H9 (cell line): ENCODE measurements around the gene STRADA. TPM values are rescaled to one million over a fixed set of nuclear protein-coding genes. Genes with fewer than 3 reads are reported as not detected.

Experiments used
- DNase-seq: peaks from one replicate; pipeline ENCODE4 v3.0.0-alpha.2; 2017
- H2AFZ ChIP-seq: one replicate; pipeline ENCODE4 v1.6.1; 2013; ENCODE audit warnings: mild to moderate bottlenecking, low read length, control low read depth, moderate library complexity
- H2AK5ac ChIP-seq: 2 replicates; pipeline ENCODE4 v1.6.1; 2013; ENCODE audit warnings: low read length, control low read depth, mixed read lengths; ENCODE audit not compliant: insufficient read length
- H2BK120ac ChIP-seq: one replicate; pipeline ENCODE4 v1.6.1; 2013; ENCODE audit warnings: low read depth, mild to moderate bottlenecking, low read length, control low read depth, inconsistent platforms; ENCODE audit not compliant: poor library complexity, severe bottlenecking
- H2BK12ac ChIP-seq: 2 replicates; pipeline ENCODE4 v1.6.1; 2013; ENCODE audit warnings: low read length, control low read depth, mixed read lengths, low read depth; ENCODE audit not compliant: insufficient read length
- H2BK15ac ChIP-seq: 2 replicates; pipeline ENCODE4 v1.6.1; 2013; ENCODE audit warnings: low read depth, low read length, control low read depth
- H2BK20ac ChIP-seq: one replicate; pipeline ENCODE4 v1.6.1; 2013; ENCODE audit warnings: low read depth, mild to moderate bottlenecking, low read length, control low read depth, inconsistent platforms; ENCODE audit not compliant: poor library complexity, severe bottlenecking
- H2BK5ac ChIP-seq: 2 replicates; pipeline ENCODE4 v1.6.1; 2013; ENCODE audit warnings: low read length, control low read depth, mixed read lengths; ENCODE audit not compliant: insufficient read length
- H3K14ac ChIP-seq: 2 replicates; pipeline ENCODE4 v1.6.1; 2013; ENCODE audit warnings: low read length, control low read depth; ENCODE audit not compliant: insufficient read depth
- H3K18ac ChIP-seq: 2 replicates; pipeline ENCODE4 v1.6.1; 2013; ENCODE audit warnings: low read depth, mild to moderate bottlenecking, mixed read lengths, low read length, control low read depth; ENCODE audit not compliant: insufficient read length
- H3K23ac ChIP-seq: 2 replicates; pipeline ENCODE4 v1.6.1; 2013; ENCODE audit warnings: low read length, control low read depth, mixed read lengths, low read depth; ENCODE audit not compliant: insufficient read length
- H3K23me2 ChIP-seq: 2 replicates; pipeline ENCODE4 v1.6.1; 2013; ENCODE audit warnings: low read depth, mild to moderate bottlenecking, mixed read lengths, low read length, control low read depth; ENCODE audit not compliant: insufficient read length, poor library complexity, severe bottlenecking
- H3K27ac ChIP-seq: 2 replicates; pipeline ENCODE4 v1.5.1; 2013; ENCODE audit warnings: low read length, control low read depth, mixed read lengths, low read depth; ENCODE audit not compliant: insufficient read length
- H3K27me3 ChIP-seq: 2 replicates; pipeline ENCODE4 v1.6.1; 2013; ENCODE audit warnings: low read length, control low read depth, inconsistent platforms; ENCODE audit not compliant: insufficient read depth
- H3K4ac ChIP-seq: 2 replicates; pipeline ENCODE4 v1.6.1; 2013; ENCODE audit warnings: low read depth, mild to moderate bottlenecking, control low read depth, inconsistent platforms, low read length, moderate library complexity
- H3K4me1 ChIP-seq: 2 replicates; pipeline ENCODE4 v1.6.1; 2013; ENCODE audit warnings: low read length, control low read depth, inconsistent platforms; ENCODE audit not compliant: insufficient read depth
- H3K4me2 ChIP-seq: 2 replicates; pipeline ENCODE4 v1.6.1; 2013; ENCODE audit warnings: low read length, control low read depth, mixed read lengths; ENCODE audit not compliant: insufficient read length, insufficient read depth
- H3K56ac ChIP-seq: 2 replicates; pipeline ENCODE4 v1.6.1; 2013; ENCODE audit warnings: low read depth, mild to moderate bottlenecking, mixed read lengths, low read length, control low read depth; ENCODE audit not compliant: insufficient read length
- H3K79me1 ChIP-seq: 2 replicates; pipeline ENCODE4 v1.6.1; 2013; ENCODE audit warnings: low read depth, mild to moderate bottlenecking, moderate library complexity, low read length, control low read depth, inconsistent platforms; ENCODE audit not compliant: insufficient read depth, poor library complexity, severe bottlenecking
- H3K79me2 ChIP-seq: 2 replicates; pipeline ENCODE4 v1.6.1; 2013; ENCODE audit warnings: low read length, control low read depth, inconsistent platforms; ENCODE audit not compliant: insufficient read depth
- H3K9ac ChIP-seq: 2 replicates; pipeline ENCODE4 v1.6.1; 2013; ENCODE audit warnings: low read length, control low read depth, mixed read lengths; ENCODE audit not compliant: insufficient read length; ENCODE audit errors: extremely low read depth
- H3K9me3 ChIP-seq: one replicate; pipeline ENCODE4 v1.6.1; 2013; ENCODE audit warnings: low read depth, low read length, inconsistent platforms; ENCODE audit not compliant: control insufficient read depth
- H3T11ph ChIP-seq: one replicate; pipeline ENCODE4 v1.6.1; 2013; ENCODE audit warnings: mild to moderate bottlenecking, low read length, control low read depth, inconsistent platforms
- H4K20me1 ChIP-seq: one replicate; pipeline ENCODE4 v1.6.1; 2013; ENCODE audit not compliant: control insufficient read depth, insufficient read length, insufficient read depth
- H4K5ac ChIP-seq: 2 replicates; pipeline ENCODE4 v1.6.1; 2013; ENCODE audit warnings: low read depth, mild to moderate bottlenecking, mixed read lengths, low read length, control low read depth; ENCODE audit not compliant: insufficient read length
- H4K8ac ChIP-seq: replicated peaks from 2 replicates; pipeline ENCODE4 v1.6.1; 2013; ENCODE audit warnings: low read length, control low read depth, mixed read lengths, low read depth; ENCODE audit not compliant: insufficient read length
- H4K91ac ChIP-seq: 2 replicates; pipeline ENCODE4 v1.6.1; 2013; ENCODE audit warnings: low read depth, mild to moderate bottlenecking, moderate library complexity, mixed read lengths, low read length, control low read depth; ENCODE audit not compliant: insufficient read length
- H3K27ac Mint-ChIP-seq, 3 experiments: 2 replicates in 2 of 3; 3 replicates in 1 of 3; pipeline ENCODE4 v1.8.0; 2020 to 2021; ENCODE audit warnings: mixed read lengths in 3 of 3, mild to moderate bottlenecking in 1 of 3, moderate library complexity in 1 of 3
- H3K27me3 Mint-ChIP-seq: 2 replicates; pipeline ENCODE4 v1.8.0; 2021; ENCODE audit warnings: low read depth, mild to moderate bottlenecking, moderate library complexity, mixed read lengths
- H3K36me3 Mint-ChIP-seq, 3 experiments: 2 replicates in 2 of 3; 3 replicates in 1 of 3; pipeline ENCODE4 v1.8.0; 2020 to 2021; ENCODE audit warnings: low read depth in 3 of 3, mixed read lengths in 3 of 3; ENCODE audit not compliant: insufficient read depth in 1 of 3
- H3K4me1 Mint-ChIP-seq, 2 experiments: 2 replicates each; pipeline ENCODE4 v1.8.0; 2020; ENCODE audit warnings: mixed read lengths in 2 of 2
- H3K4me3 Mint-ChIP-seq, 2 experiments: 2 replicates in 1 of 2; 3 replicates in 1 of 2; pipeline ENCODE4 v1.8.0; 2020 to 2021; ENCODE audit warnings: mild to moderate bottlenecking in 2 of 2, mixed read lengths in 2 of 2, moderate library complexity in 1 of 2
- H3K9me3 Mint-ChIP-seq, 2 experiments: 2 replicates in 1 of 2; 3 replicates in 1 of 2; pipeline ENCODE4 v1.8.0; 2020; ENCODE audit warnings: mild to moderate bottlenecking in 2 of 2, mixed read lengths in 2 of 2, moderate library complexity in 1 of 2
- WGBS: extraction: QIAGEN DNeasy Blood & Tissue Kit; methylation state at CpG from one replicate; pipeline ENCODE4 v1.1.7; 2013; ENCODE audit warnings: missing lambda C conversion rate, low lambda C conversion rate, mixed read lengths; ENCODE audit not compliant: insufficient read length; ENCODE audit errors: extremely low coverage; 5-methylcytosine and 5-hydroxymethylcytosine counted together
- total RNA-seq: library from RNA; stranded (reverse); gene quantifications from 2 replicates; pipeline ENCODE4 v1.2.1, GENCODE V29; 2021
- TF ChIP-seq, protein P1 (sequence below): fragments of 200-600 bp; sonication (generic); conservative IDR thresholded peaks from 3 replicates; pipeline ENCODE4 v1.8.0; 2021; ENCODE audit warnings: antibody characterized with exemption, mild to moderate bottlenecking

STRADA gene
- total RNA-seq, 1 experiment from 2014 or later, result 35.0 TPM

DNA sequence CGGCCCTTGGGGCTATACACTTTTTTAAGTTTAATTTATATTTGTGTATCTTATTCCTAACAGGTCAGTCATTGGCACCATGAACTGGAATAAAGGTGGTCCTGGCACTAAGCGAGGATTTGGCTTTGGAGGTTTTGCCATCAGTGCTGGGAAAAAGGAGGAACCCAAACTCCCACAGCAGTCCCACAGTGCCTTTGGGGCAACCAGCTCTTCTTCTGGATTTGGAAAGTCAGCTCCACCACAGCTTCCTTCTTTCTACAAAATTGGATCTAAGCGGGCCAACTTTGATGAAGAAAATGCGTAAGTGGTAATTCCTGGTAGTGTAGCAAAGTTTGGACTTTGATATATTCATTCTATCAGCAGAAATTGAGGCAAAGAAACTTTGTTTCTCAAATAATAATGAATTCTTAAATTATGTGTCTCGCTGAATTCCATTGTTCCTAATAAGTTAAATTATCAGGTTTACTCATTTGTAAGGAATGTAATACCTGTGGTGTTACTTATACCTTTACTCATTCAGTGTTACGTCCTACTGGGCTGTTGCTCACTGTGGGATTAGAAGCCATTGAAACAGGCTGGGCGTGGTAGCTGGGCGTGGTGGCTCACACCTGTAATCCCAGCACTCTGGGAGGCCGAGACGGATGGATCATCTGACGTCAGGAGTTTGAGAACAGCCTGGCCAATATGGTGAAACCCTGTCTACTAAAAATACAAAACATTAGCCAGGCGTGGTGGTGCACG lies 45.5 kb upstream of the STRADA start:
- Mint-ChIP-seq H3K27me3 (no peaks in the 10 kb centered on the region), H3K36me3 (peaks cover 10 to 65% (median 33%) of the 10 kb centered on the region in 3 experiments; a peak in 6 of 7 replicates), H3K4me1 (0 out of 4 replicates have a peak, but pooled peaks cover 0 to 2% of the 10 kb centered on the region in 2 experiments), H3K4me3 (no peak overlapping the region), H3K27ac (no peak overlapping the region), H3K9me3 (no peaks in the 10 kb centered on the region)
- H3K27me3 ChIP-seq, result no peaks in the 10 kb centered on the region
- H3K23ac ChIP-seq, result no peak overlapping the region
- no peak overlapping the region for H4K8ac ChIP-seq
- H2BK20ac ChIP-seq, result no peak overlapping the region
- H4K5ac ChIP-seq, result no peak overlapping the region
- no CpG with 5 or more reads among the region's 13 CpGs for WGBS
- H2BK120ac ChIP-seq, result no peak overlapping the region
- peaks cover 2% of the 10 kb centered on the region for H4K20me1 ChIP-seq
- H3T11ph ChIP-seq, result no peak overlapping the region
- H2BK15ac ChIP-seq, result no peak overlapping the region
- DNase-seq, result no peak
- no peaks in the 10 kb centered on the region for H3K23me2 ChIP-seq
- no peak overlapping the region for H2AK5ac ChIP-seq
- no peak overlapping the region for H3K56ac ChIP-seq
- no peak overlapping the region for H3K9ac ChIP-seq
- H3K9me3 ChIP-seq, result no peaks in the 10 kb centered on the region
- H2BK5ac ChIP-seq, result no peak overlapping the region
- no peak overlapping the region for H3K14ac ChIP-seq
- no peak overlapping the region for H3K4ac ChIP-seq
- no peak overlapping the region for H2AFZ ChIP-seq
- H3K79me2 ChIP-seq, result peaks cover 20% of the 10 kb centered on the region
- no peak overlapping the region for H4K91ac ChIP-seq
- H3K79me1 ChIP-seq, result peaks cover 13% of the 10 kb centered on the region
- H3K27ac ChIP-seq, result no peak overlapping the region
- H3K18ac ChIP-seq, result no peak overlapping the region
- TF ChIP-seq, protein P1, sequence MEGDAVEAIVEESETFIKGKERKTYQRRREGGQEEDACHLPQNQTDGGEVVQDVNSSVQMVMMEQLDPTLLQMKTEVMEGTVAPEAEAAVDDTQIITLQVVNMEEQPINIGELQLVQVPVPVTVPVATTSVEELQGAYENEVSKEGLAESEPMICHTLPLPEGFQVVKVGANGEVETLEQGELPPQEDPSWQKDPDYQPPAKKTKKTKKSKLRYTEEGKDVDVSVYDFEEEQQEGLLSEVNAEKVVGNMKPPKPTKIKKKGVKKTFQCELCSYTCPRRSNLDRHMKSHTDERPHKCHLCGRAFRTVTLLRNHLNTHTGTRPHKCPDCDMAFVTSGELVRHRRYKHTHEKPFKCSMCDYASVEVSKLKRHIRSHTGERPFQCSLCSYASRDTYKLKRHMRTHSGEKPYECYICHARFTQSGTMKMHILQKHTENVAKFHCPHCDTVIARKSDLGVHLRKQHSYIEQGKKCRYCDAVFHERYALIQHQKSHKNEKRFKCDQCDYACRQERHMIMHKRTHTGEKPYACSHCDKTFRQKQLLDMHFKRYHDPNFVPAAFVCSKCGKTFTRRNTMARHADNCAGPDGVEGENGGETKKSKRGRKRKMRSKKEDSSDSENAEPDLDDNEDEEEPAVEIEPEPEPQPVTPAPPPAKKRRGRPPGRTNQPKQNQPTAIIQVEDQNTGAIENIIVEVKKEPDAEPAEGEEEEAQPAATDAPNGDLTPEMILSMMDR, result no peak
- H3K4me2 ChIP-seq, result no peak overlapping the region
- H2BK12ac ChIP-seq, result no peak overlapping the region
- H3K4me1 ChIP-seq, result no peaks in the 10 kb centered on the region
